ENCODE results near the gene APEX2. TPM values are rescaled to one million over a fixed set of nuclear protein-coding genes. Genes with fewer than 3 reads are reported as not detected.

The APEX2 gene, protein sequence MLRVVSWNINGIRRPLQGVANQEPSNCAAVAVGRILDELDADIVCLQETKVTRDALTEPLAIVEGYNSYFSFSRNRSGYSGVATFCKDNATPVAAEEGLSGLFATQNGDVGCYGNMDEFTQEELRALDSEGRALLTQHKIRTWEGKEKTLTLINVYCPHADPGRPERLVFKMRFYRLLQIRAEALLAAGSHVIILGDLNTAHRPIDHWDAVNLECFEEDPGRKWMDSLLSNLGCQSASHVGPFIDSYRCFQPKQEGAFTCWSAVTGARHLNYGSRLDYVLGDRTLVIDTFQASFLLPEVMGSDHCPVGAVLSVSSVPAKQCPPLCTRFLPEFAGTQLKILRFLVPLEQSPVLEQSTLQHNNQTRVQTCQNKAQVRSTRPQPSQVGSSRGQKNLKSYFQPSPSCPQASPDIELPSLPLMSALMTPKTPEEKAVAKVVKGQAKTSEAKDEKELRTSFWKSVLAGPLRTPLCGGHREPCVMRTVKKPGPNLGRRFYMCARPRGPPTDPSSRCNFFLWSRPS
- 27.0 to 37.0 TPM (median 34.5 TPM) in 5 replicates for total RNA-seq (2022; extraction: Qiagen RNA extraction; ENCODE audit: low read depth)

DNA sequence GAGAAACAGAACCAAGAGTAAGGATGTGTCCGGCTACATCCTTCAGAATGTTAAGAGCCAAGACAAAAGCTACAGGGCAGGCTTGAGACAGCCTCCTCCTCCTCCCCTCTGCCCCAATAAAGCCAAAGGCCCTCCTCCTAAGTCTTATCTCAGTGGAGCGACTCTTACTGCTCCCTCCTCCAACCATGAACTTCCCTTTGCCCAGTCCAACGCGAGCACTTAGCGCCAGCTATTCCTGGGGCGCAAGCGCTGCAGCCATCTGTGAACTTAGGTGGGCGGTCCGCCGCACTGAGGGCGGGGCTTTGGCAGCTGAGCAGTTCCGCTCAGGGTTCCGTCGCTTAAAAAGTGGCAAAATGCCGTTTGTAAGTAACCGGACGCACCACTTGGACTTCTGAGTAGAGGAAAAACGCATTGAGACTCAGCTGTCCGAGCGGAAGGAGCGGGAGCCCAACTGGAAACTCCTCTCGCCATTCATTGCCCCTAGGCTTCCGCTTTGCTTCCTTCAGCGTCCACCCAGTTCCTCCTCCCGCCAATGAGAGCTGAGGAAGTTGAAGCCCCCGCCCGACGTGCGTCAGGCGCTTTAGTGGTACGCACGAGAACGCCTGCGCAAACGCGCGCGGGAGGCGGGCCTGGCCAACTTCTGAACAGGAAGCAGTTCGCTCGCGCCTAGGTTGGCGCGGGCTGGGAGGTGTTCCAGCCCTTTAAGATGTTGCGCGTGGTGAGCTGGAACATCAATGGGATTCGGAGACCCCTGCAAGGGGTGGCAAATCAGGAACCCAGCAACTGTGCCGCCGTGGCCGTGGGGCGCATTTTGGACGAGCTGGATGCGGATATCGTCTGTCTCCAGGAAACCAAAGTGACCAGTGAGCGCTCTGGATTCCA lies at the start of gene APEX2:
Gene APEX2 (plus strand): TSS at position 647 of the 882 bp plus-strand sequence. CDS start 60 bp downstream, at position 707.

DNA sequence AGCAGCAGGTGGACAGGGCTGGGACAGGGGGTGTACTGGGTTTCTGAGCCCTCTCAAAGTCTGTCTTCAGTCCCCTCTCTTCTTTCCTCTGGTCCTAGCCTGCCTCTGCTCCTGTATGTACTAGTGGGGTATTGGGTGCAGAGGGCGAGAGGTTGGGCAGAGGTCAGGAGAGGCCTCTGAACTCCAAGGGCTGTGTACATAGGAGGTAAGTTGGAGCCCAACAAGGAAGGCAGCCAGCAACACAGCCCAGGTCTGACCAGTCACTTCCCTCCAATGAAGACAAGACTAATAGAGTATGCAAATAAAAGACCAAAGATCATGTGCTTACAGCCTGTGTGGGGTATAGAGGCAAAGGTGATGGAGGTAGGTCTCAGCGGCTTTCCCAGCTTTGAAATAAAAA lies 6.1 kb upstream of the APEX2 start, which contains the start of gene PFKFB1:
Gene PFKFB1 (minus strand): TSS at position 90 of the 400 bp plus-strand sequence. CDS start 181 bp downstream, outside the sequence.

DNA sequence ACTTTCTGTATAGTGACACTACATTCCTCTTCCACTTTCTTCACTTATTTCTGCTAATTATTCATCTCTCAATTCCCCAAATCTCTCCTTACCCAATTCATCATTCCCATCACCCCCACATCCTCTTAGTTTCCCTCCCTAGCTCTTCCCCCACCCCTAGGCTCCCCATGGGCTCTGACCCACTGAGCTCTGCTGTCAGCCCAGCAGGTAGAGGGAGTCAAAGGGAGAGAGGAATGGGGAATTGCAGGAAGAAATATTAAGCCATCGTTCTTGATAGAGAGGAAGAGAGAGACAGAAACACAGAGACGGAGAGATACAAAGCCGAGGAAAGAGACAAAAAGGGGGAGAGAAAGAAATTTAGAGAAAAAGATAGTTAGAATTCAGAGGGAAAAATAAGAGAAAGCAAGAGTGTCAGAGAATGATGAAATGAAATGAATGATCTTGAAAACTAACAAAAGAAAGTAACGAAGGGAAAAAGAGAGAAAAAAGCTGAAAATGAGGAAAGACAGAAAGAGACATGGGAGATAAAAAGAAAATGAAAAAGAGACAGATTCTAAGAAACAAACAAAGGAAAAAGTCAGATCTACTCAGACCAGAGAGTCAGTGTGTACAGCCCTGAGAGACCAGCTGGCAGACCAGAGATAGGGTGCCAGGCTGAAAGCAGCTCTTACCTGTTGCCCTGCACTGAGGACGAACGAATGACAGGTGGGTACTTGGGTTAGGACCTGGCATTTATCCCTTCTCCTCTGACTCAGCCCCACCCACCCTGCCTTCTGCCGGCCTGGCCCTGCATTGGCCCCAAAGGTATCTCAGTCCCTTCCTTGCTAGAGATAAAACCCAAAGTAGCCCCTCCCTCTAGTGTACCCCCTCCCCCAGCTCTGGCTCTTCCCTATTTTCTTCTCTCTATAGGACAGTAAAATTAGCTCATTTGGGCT lies 30.4 kb downstream of the APEX2 start, which contains the start of gene ALAS2:
Gene ALAS2 (minus strand): TSS at position 707 of the 935 bp plus-strand sequence. CDS start 4,977 bp downstream, outside the sequence.

Other genes with a start within 250 kb of the APEX2 start
- gene ITIH6, start 202.1 kb upstream of the APEX2 start, total RNA-seq (2022; extraction: Qiagen RNA extraction; ENCODE audit: low read depth), result not detected in 5 replicates
- 70.6 to 83.1 TPM (median 77.1 TPM) in 5 replicates for gene MAGED2, start 192.6 kb upstream of the APEX2 start, total RNA-seq (2022; extraction: Qiagen RNA extraction; ENCODE audit: low read depth)
- 0.46 to 0.89 TPM (median 0.58 TPM) in 5 replicates for gene TRO, start 79.5 kb upstream of the APEX2 start, total RNA-seq (2022; extraction: Qiagen RNA extraction; ENCODE audit: low read depth)
- 0.10 TPM in 1 of 5 replicates, not detected in the others for gene PFKFB1, start 6.2 kb upstream of the APEX2 start, total RNA-seq (2022; extraction: Qiagen RNA extraction; ENCODE audit: low read depth)
- not detected in 5 replicates for gene ALAS2, start 30.6 kb downstream of the APEX2 start, total RNA-seq (2022; extraction: Qiagen RNA extraction; ENCODE audit: low read depth)
- gene PAGE2B, start 74.7 kb downstream of the APEX2 start, total RNA-seq (2022; extraction: Qiagen RNA extraction; ENCODE audit: low read depth), result not detected in 5 replicates
- gene PAGE2, start 88.7 kb downstream of the APEX2 start, total RNA-seq (2022; extraction: Qiagen RNA extraction; ENCODE audit: low read depth), result not detected in 5 replicates
- gene PAGE5, start 220.0 kb downstream of the APEX2 start, total RNA-seq (2022; extraction: Qiagen RNA extraction; ENCODE audit: low read depth), result not detected in 5 replicates

All from A549 treated with RU486 at 1 μM for 4 hours (cell line).